ACC112 (cell line): ENCODE results near the gene PAX4.

Experiments used
- H2AFZ ChIP-seq: fragments of 200-600 bp; sonication (generic); one replicate; pipeline ENCODE4 v1.6.0; 2017; ENCODE audit warnings: antibody characterized with exemption, low read length; ENCODE audit not compliant: unreplicated experiment
- H3K27ac ChIP-seq: fragments of 200-600 bp; sonication (generic); 2 replicates; pipeline ENCODE4 v1.5.1; 2014; ENCODE audit warnings: low read depth, mild to moderate bottlenecking, antibody characterized with exemption, low read length, moderate library complexity
- H3K27me3 ChIP-seq: fragments of 200-600 bp; sonication (generic); 2 replicates; pipeline ENCODE4 v1.6.1; 2014; ENCODE audit warnings: mild to moderate bottlenecking, antibody characterized with exemption, low read length, moderate library complexity, mixed read lengths; ENCODE audit not compliant: insufficient read depth
- H3K36me3 ChIP-seq: fragments of 200-600 bp; sonication (generic); 2 replicates; pipeline ENCODE4 v1.6.1; 2016; ENCODE audit warnings: mild to moderate bottlenecking, antibody characterized with exemption, low read length, moderate library complexity, mixed read lengths; ENCODE audit not compliant: insufficient read depth
- H3K4me1 ChIP-seq: fragments of 200-600 bp; sonication (generic); one replicate; pipeline ENCODE4 v1.6.1; 2016; ENCODE audit warnings: low read length, mixed read lengths; ENCODE audit not compliant: insufficient read depth, unreplicated experiment, control insufficient read depth
- H3K4me3 ChIP-seq: fragments of 200-600 bp; sonication (generic); 2 replicates; pipeline ENCODE4 v1.5.1; 2014; ENCODE audit warnings: mild to moderate bottlenecking, low read depth, low read length
- H3K79me2 ChIP-seq: fragments of 200-600 bp; sonication (generic); one replicate; pipeline ENCODE4 v1.6.0; 2016; ENCODE audit warnings: low read length; ENCODE audit not compliant: control insufficient read depth, unreplicated experiment, insufficient read depth

The PAX4 gene

GRCh38 chr7:127618042-127618441 is at the start of gene PAX4:
Gene PAX4, minus strand, starts transcription at chr7:127618142. Its CDS starts 2,214 bp downstream, at chr7:127615928.
- Histone ChIP-seq H3K27ac (no peak within 1 kb of the TSS), H3K4me1 (no peaks in the 10 kb centered on the region), H3K79me2 (no peaks in the 10 kb centered on the region), H3K4me3 (no peak within 1 kb of the TSS), H3K36me3 (no peaks in the 10 kb centered on the region), H2AFZ (no peak within 1 kb of the TSS), H3K27me3 (peaks cover 99% of the 10 kb centered on the region)

- H3K27ac ChIP-seq: peak overlapping the region; percentile 84
- H3K79me2 ChIP-seq: peaks cover 92% of the 10 kb centered on the region
- H3K4me1 ChIP-seq: peaks cover 39% of the 10 kb centered on the region
- no peaks in the 10 kb centered on the region for H3K36me3 ChIP-seq
- no peak overlapping the region for H2AFZ ChIP-seq
- H3K4me3 ChIP-seq: peak overlapping the region; percentile 36
- H3K27me3 ChIP-seq: no peaks in the 10 kb centered on the region
Observed at GRCh38 chr7:127667017-127667670, 49.2 kb upstream of the PAX4 start.

GRCh38 chr7:127666602-127667001 is 48.7 kb upstream of the PAX4 start:
- H3K27ac ChIP-seq: peak overlapping the region; percentile 84
- no peaks in the 10 kb centered on the region for H3K36me3 ChIP-seq
- no peak overlapping the region for H2AFZ ChIP-seq
- peak overlapping the region; percentile 3; the same call in 1 of the 2 replicates for H3K4me3 ChIP-seq
- H3K79me2 ChIP-seq: peaks cover 91% of the 10 kb centered on the region
- H3K27me3 ChIP-seq: no peaks in the 10 kb centered on the region
- peaks cover 39% of the 10 kb centered on the region for H3K4me1 ChIP-seq

GRCh38 chr7:127665922-127666321 is 48.0 kb upstream of the PAX4 start:
- Histone ChIP-seq H3K4me1 (peaks cover 39% of the 10 kb centered on the region), H2AFZ (no peak overlapping the region), H3K27ac (peak overlapping the region; percentile 84), H3K27me3 (no peaks in the 10 kb centered on the region), H3K4me3 (no peak overlapping the region), H3K36me3 (peaks cover 5% of the 10 kb centered on the region; the same call in 1 of the 2 replicates), H3K79me2 (peaks cover 91% of the 10 kb centered on the region)

- no peak overlapping the region for H3K27ac ChIP-seq
- H2AFZ ChIP-seq: no peak overlapping the region
- H3K79me2 ChIP-seq: peaks cover 98% of the 10 kb centered on the region
- peaks cover 24% of the 10 kb centered on the region for H3K36me3 ChIP-seq
- H3K27me3 ChIP-seq: no peaks in the 10 kb centered on the region
- H3K4me1 ChIP-seq: peaks cover 18% of the 10 kb centered on the region
- no peak overlapping the region for H3K4me3 ChIP-seq
Observed at GRCh38 chr7:127658970-127659630, 41.2 kb upstream of the PAX4 start.

GRCh38 chr7:127657500-127657899 is 39.6 kb upstream of the PAX4 start:
- Histone ChIP-seq H3K4me1 (peaks cover 29% of the 10 kb centered on the region), H3K79me2 (peaks cover 98% of the 10 kb centered on the region), H2AFZ (no peak overlapping the region), H3K36me3 (peaks cover 28% of the 10 kb centered on the region), H3K4me3 (no peak overlapping the region), H3K27ac (no peak overlapping the region), H3K27me3 (no peaks in the 10 kb centered on the region)

- H3K4me1 ChIP-seq: peaks cover 29% of the 10 kb centered on the region
- no peak overlapping the region for H3K27ac ChIP-seq
- H3K27me3 ChIP-seq: no peaks in the 10 kb centered on the region
- H2AFZ ChIP-seq: no peak overlapping the region
- peaks cover 86% of the 10 kb centered on the region for H3K79me2 ChIP-seq
- H3K4me3 ChIP-seq: no peak overlapping the region
- H3K36me3 ChIP-seq: peaks cover 20% of the 10 kb centered on the region
Observed at GRCh38 chr7:127655720-127656119, 37.8 kb upstream of the PAX4 start.

GRCh38 chr7:127654404-127655394 is 36.8 kb upstream of the PAX4 start:
- peaks cover 76% of the 10 kb centered on the region for H3K79me2 ChIP-seq
- no peaks in the 10 kb centered on the region for H3K27me3 ChIP-seq
- H3K4me3 ChIP-seq: peak overlapping the region; percentile 100
- peaks cover 29% of the 10 kb centered on the region for H3K4me1 ChIP-seq
- peaks cover 16% of the 10 kb centered on the region for H3K36me3 ChIP-seq
- no peak overlapping the region for H3K27ac ChIP-seq
- no peak overlapping the region for H2AFZ ChIP-seq

- Histone ChIP-seq H3K27me3 (no peaks in the 10 kb centered on the region), H3K27ac (no peak overlapping the region), H3K4me1 (peaks cover 29% of the 10 kb centered on the region), H2AFZ (no peak overlapping the region), H3K4me3 (peak overlapping the region; percentile 100), H3K36me3 (peaks cover 14% of the 10 kb centered on the region), H3K79me2 (peaks cover 63% of the 10 kb centered on the region)
Observed at GRCh38 chr7:127653396-127653795, 35.5 kb upstream of the PAX4 start.
